K562 (cell line): ENCODE results near the gene MMAB.

Experiments used
- DPF2 ChIP-seq: fragments of 450-650 bp; IDR thresholded peaks from 2 replicates; pipeline ENCODE4 v1.6.1; 2016
- EP300 ChIP-seq: IDR thresholded peaks from 2 replicates; pipeline ENCODE4 v1.6.1; 2012; ENCODE audit warnings: low read length, improper control_type of control experiment
- MXI1 ChIP-seq: IDR thresholded peaks from 2 replicates; pipeline ENCODE4 v1.6.1; 2011; ENCODE audit warnings: low read depth, mild to moderate bottlenecking, improper control_type of control experiment, low read length
- NFATC3 ChIP-seq: fragments of 450-650 bp; IDR thresholded peaks from 2 replicates; pipeline ENCODE4 v1.6.1; 2017; ENCODE audit warnings: mild to moderate bottlenecking
- NONO ChIP-seq, 2 experiments: fragments of 200-400 bp in 1 of 2; fragments of 450-650 bp in 1 of 2; formaldehyde crosslinking in 1 of 2; IDR thresholded peaks; 2 replicates each; pipeline ENCODE4 v1.6.1; 2017; ENCODE audit warnings: low read depth in 2 of 2, mild to moderate bottlenecking in 2 of 2, moderate library complexity in 2 of 2, low read length in 1 of 2
- NRF1 ChIP-seq, 2 experiments: fragments of 450-650 bp; IDR thresholded peaks in 1 of 2; conservative IDR thresholded peaks in 1 of 2; 2 replicates each; pipeline ENCODE4 v1.6.1; 2014; ENCODE audit warnings: mild to moderate bottlenecking in 2 of 2
- PHF21A ChIP-seq: fragments of 450-650 bp; IDR thresholded peaks from 2 replicates; pipeline ENCODE4 v1.6.1; 2017; ENCODE audit warnings: low read depth, borderline replicate concordance
- POLR2A ChIP-seq: fragments of 450-650 bp; conservative IDR thresholded peaks from 2 replicates; pipeline ENCODE4 v1.6.1; 2016
- REST ChIP-seq, 2 experiments: fragments of 450-650 bp; formaldehyde crosslinking in 1 of 2; IDR thresholded peaks; 2 replicates each; pipeline versions ENCODE4 v1.4.0 to v1.6.1; 2014 to 2020; ENCODE audit warnings: mild to moderate bottlenecking in 2 of 2, borderline replicate concordance in 1 of 2, low read depth in 1 of 2
- SMAD4 ChIP-seq: fragments of 250-450 bp; sonication (Bioruptor Pico); conservative IDR thresholded peaks from 2 replicates; pipeline ENCODE4 v1.8.0; 2021; ENCODE audit warnings: inconsistent platforms, mild to moderate bottlenecking, moderate library complexity
- UBTF ChIP-seq, 2 experiments: IDR thresholded peaks; 2 replicates each; pipeline ENCODE4 v1.6.1; 2012; ENCODE audit warnings: improper control_type of control experiment in 2 of 2, low read depth in 2 of 2, low read length in 2 of 2, borderline replicate concordance in 1 of 2
- TF ChIP-seq, protein P1 (sequence below), 3 experiments: IDR thresholded peaks in 2 of 3; conservative IDR thresholded peaks in 1 of 3; 2 replicates each; pipeline ENCODE4 v1.5.1; 2011 to 2012; ENCODE audit warnings: low read length in 3 of 3, mild to moderate bottlenecking in 3 of 3, control low read depth in 2 of 3, improper control_type of control experiment in 1 of 3, inconsistent platforms in 1 of 3, low read depth in 1 of 3, mixed read lengths in 1 of 3, moderate library complexity in 1 of 3; ENCODE audit not compliant: insufficient read depth in 2 of 3

GRCh38 chr12:109510196-109510595 is 63.1 kb downstream of the MMAB start:
- TF ChIP-seq EP300 (no peak), UBTF (IDR thresholded peaks at IDR 0.05; ENCODE audit: borderline replicate concordance in 1 of 2, low read depth in 2 of 2, low read length in 2 of 2) (no peak), POLR2A (no peak), SMAD4 (CRISPR knock-in tag) (no peak), PHF21A (no peak), NONO (IDR thresholded peaks at IDR 0.05; ENCODE audit: low read depth in 2 of 2, low read length in 1 of 2) (no peak), DPF2 (no peak), REST (IDR thresholded peaks at IDR 0.05; ENCODE audit: borderline replicate concordance) (no peak), REST (CRISPR knock-in tag; IDR thresholded peaks at IDR 0.05; ENCODE audit: low read depth) (no peak), NRF1 (conservative IDR thresholded peaks at IDR 0.05 in 1 of 2, IDR thresholded peaks at IDR 0.05 in 1 of 2) (no peak), NFATC3 (no peak), MXI1 (no peak)
- TF ChIP-seq, protein P1, sequence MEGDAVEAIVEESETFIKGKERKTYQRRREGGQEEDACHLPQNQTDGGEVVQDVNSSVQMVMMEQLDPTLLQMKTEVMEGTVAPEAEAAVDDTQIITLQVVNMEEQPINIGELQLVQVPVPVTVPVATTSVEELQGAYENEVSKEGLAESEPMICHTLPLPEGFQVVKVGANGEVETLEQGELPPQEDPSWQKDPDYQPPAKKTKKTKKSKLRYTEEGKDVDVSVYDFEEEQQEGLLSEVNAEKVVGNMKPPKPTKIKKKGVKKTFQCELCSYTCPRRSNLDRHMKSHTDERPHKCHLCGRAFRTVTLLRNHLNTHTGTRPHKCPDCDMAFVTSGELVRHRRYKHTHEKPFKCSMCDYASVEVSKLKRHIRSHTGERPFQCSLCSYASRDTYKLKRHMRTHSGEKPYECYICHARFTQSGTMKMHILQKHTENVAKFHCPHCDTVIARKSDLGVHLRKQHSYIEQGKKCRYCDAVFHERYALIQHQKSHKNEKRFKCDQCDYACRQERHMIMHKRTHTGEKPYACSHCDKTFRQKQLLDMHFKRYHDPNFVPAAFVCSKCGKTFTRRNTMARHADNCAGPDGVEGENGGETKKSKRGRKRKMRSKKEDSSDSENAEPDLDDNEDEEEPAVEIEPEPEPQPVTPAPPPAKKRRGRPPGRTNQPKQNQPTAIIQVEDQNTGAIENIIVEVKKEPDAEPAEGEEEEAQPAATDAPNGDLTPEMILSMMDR (IDR thresholded peaks at IDR 0.05 in 2 of 3, conservative IDR thresholded peaks at IDR 0.05 in 1 of 3; ENCODE audit: insufficient read depth in 2 of 3, low read depth in 1 of 3, low read length in 3 of 3): no peak
